ENCODE data around the gene PTPRE. TPM values are rescaled to one million over a fixed set of nuclear protein-coding genes. Genes with fewer than 3 reads are reported as not detected.

The PTPRE gene
- total RNA-seq, 4 donors from 2014 or later, result 9.8 to 24.9 (median 22.7) TPM

GRCh38 chr10:127992376-127992775 is 85.5 kb downstream of the PTPRE start:
- WGBS, 2 donors, result 89% methylated on average over 3 to 4 of the region's 8 CpGs
- Histone ChIP-seq H3K27me3 (peaks cover 0 to 51% (median 0%) of the 10 kb centered on the region in 4 donors), H3K27ac (peak overlapping the region in 3 of 4 donors; percentile 66 to 81 (median 71)), H3K4me1 (peaks cover 4 to 42% (median 12%) of the 10 kb centered on the region in 3 donors), H3K36me3 (no peaks in the 10 kb centered on the region), H3K9me3 (no peaks in the 10 kb centered on the region), H3K4me3 (no peak overlapping the region)
- TF ChIP-seq, protein P1, sequence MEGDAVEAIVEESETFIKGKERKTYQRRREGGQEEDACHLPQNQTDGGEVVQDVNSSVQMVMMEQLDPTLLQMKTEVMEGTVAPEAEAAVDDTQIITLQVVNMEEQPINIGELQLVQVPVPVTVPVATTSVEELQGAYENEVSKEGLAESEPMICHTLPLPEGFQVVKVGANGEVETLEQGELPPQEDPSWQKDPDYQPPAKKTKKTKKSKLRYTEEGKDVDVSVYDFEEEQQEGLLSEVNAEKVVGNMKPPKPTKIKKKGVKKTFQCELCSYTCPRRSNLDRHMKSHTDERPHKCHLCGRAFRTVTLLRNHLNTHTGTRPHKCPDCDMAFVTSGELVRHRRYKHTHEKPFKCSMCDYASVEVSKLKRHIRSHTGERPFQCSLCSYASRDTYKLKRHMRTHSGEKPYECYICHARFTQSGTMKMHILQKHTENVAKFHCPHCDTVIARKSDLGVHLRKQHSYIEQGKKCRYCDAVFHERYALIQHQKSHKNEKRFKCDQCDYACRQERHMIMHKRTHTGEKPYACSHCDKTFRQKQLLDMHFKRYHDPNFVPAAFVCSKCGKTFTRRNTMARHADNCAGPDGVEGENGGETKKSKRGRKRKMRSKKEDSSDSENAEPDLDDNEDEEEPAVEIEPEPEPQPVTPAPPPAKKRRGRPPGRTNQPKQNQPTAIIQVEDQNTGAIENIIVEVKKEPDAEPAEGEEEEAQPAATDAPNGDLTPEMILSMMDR (IDR thresholded peaks at IDR 0.05), result no peak
- TF ChIP-seq POLR2A (IDR thresholded peaks at IDR 0.05), result no peak
- no peak for DNase-seq
- intact Hi-C loops (cut with DNase I), result no loop called here

GRCh38 chr10:127993056-127993690 is 86.3 kb downstream of the PTPRE start:
- H3K4me1 ChIP-seq, result peaks cover 4 to 44% (median 12%) of the 10 kb centered on the region in 3 donors
- intact Hi-C loops (cut with DNase I), result no loop called here
- H3K4me3 ChIP-seq, result no peak overlapping the region
- H3K36me3 ChIP-seq, result no peaks in the 10 kb centered on the region
- no peak for DNase-seq
- no peaks in the 10 kb centered on the region for H3K9me3 ChIP-seq
- peaks cover 0 to 51% (median 0%) of the 10 kb centered on the region in 4 donors for H3K27me3 ChIP-seq
- no peak for TF ChIP-seq POLR2A (IDR thresholded peaks at IDR 0.05)
- H3K27ac ChIP-seq, result no peak overlapping the region
- WGBS, 2 donors, result 78 to 84% methylated on average over 12 of the region's 12 CpGs

DNA sequence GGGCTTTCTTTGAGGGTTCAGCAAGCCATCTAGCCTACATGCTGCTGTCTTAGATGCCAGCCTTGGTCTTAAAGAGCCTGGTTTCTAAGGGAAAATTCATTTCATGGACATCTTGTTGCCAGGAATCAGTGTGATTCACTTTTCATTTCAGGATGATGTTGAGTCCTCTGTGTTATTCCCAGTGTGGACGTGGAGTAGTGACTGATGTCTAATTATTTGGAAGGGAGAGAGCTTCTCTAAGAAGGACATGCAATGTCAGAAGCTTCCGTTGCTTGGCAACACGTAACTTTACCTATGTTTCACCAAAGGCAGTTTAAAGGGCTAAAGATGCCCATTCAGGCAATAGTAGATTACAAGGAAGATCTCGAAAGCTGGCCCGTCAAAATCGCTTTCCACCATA is 89.0 kb downstream of the PTPRE start:
- intact Hi-C loops (cut with DNase I), result no loop called here
- no peak for DNase-seq
- H3K4me3 ChIP-seq, result no peak overlapping the region
- peaks cover 0 to 50% (median 0%) of the 10 kb centered on the region in 4 donors for H3K27me3 ChIP-seq
- WGBS, 2 donors, result 81 to 88% methylated on average over 6 of the region's 6 CpGs
- H3K4me1 ChIP-seq, result peaks cover 3 to 23% (median 7%) of the 10 kb centered on the region in 3 donors
- H3K36me3 ChIP-seq, result no peaks in the 10 kb centered on the region
- peak overlapping the region in 1 of 4 donors; percentile 31 for H3K27ac ChIP-seq
- no peaks in the 10 kb centered on the region for H3K9me3 ChIP-seq
- TF ChIP-seq, protein P1 (IDR thresholded peaks at IDR 0.05), result no peak
- TF ChIP-seq POLR2A (IDR thresholded peaks at IDR 0.05), result no peak

DNA sequence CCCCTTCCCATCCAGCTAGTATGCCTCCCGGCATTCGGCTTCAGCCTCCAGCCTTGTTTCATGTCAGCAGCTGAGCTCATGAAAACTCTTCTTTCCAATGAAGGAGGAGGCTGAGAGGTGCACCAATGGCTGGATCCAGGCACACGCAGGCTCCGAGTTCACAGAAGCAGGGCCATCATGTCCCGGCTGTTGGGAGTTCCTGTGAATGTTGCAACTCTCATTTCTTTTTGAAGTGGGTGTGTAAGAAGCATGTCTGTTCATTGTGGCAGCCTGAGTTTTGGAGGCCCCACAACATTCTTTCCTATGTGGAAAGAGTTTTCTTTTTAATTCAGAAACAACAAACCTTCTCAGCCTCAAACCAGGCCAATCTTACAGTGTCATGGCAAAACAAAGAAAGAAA is 89.7 kb downstream of the PTPRE start:
- H3K4me3 ChIP-seq, result no peak overlapping the region
- peak overlapping the region in 2 of 4 donors; percentile 26 to 48 for H3K27ac ChIP-seq
- H3K9me3 ChIP-seq, result no peaks in the 10 kb centered on the region
- WGBS, 2 donors, result 61 to 77% methylated on average over 3 to 5 of the region's 5 CpGs
- no peak for DNase-seq
- intact Hi-C loops (cut with DNase I), result no loop called here
- H3K27me3 ChIP-seq, result peaks cover 0 to 44% (median 0%) of the 10 kb centered on the region in 4 donors
- TF ChIP-seq, protein P1 (IDR thresholded peaks at IDR 0.05), result no peak
- no peak for TF ChIP-seq POLR2A (IDR thresholded peaks at IDR 0.05)
- no peaks in the 10 kb centered on the region for H3K36me3 ChIP-seq
- H3K4me1 ChIP-seq, result peaks cover 0 to 17% (median 7%) of the 10 kb centered on the region in 3 donors

GRCh38 chr10:127997271-127997670 is 90.4 kb downstream of the PTPRE start:
- TF ChIP-seq POLR2A (IDR thresholded peaks at IDR 0.05), result no peak
- TF ChIP-seq, protein P1 (IDR thresholded peaks at IDR 0.05), result no peak
- peaks cover 0 to 39% (median 0%) of the 10 kb centered on the region in 4 donors for H3K27me3 ChIP-seq
- H3K4me3 ChIP-seq, result no peak overlapping the region
- intact Hi-C loops (cut with DNase I), result no loop called here
- H3K36me3 ChIP-seq, result no peaks in the 10 kb centered on the region
- peak overlapping the region in 2 of 4 donors; percentile 5 to 48 for H3K27ac ChIP-seq
- peaks cover 0 to 10% (median 0%) of the 10 kb centered on the region in 3 donors for H3K4me1 ChIP-seq
- H3K9me3 ChIP-seq, result no peaks in the 10 kb centered on the region
- 51 to 67% methylated on average over 2 to 4 of the region's 4 CpGs for WGBS, 2 donors
- DNase-seq, result no peak
